Keratinocyte (primary cell): ENCODE data around the gene CPN2.
A peak's percentile ranks its signal among the peaks of the same experiment; 100 is the strongest.

Experiments
- EZH2 ChIP-seq: IDR thresholded peaks from one replicate; pipeline ENCODE4 v1.6.1; 2012; ENCODE audit warnings: inconsistent platforms, mild to moderate bottlenecking, low read length, moderate library complexity
- TF ChIP-seq, protein P1 (sequence below), 3 experiments: IDR thresholded peaks in 1 of 3; conservative IDR thresholded peaks in 1 of 3; optimal IDR thresholded peaks in 1 of 3; 2 replicates in 2 of 3; 3 replicates in 1 of 3; pipeline versions ENCODE3 to v1.5.1; 2011; ENCODE audit warnings: low read length in 3 of 3, mild to moderate bottlenecking in 3 of 3, moderate library complexity in 2 of 3, control low read depth in 1 of 3, inconsistent platforms in 1 of 3; ENCODE audit not compliant: insufficient read depth in 2 of 3; ENCODE audit errors: extremely low read depth in 1 of 3

DNA sequence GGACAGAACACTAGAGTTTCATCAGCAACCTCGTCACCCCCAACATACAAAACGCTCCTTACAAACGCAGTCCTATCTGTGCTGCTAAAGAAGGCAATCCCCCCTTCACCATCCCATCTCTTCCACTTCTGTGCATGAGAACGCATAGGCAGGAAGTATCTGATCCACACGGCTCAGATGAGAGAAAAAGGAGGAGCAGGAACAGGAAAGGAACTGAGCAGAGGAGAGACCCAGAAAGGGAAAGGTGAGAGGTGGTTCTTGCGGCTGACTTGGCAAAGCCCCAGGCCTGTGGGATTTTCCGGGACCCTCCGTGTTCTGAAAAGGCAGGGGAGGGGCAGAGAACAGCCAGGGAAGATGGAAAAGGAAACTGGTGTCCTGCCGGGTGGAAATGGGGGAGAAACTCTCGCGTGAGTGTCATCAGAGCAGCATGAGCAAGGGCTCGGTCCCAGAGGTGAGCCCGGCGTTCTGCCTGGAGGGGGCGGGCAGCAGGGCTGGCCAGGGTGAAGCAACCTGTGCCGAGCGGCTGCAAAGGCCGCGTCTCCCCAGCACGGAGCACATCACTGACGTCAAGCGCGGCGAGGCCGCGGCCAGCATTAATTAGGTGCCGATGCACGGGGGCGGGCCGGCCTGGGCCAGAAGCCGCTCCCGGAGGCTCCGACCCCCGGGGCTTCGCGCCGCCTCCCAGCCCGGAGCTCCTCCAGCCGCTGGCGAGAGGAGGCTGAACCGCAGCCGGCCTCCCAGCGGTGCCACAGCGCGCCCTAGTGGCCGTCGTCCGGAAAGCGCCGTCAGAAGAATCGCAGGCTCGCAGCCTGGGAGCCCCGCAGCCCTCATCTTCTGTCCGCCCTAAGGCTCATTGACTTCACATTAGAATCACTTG lies 35.8 kb downstream of the CPN2 start:
- TF ChIP-seq, protein P1, sequence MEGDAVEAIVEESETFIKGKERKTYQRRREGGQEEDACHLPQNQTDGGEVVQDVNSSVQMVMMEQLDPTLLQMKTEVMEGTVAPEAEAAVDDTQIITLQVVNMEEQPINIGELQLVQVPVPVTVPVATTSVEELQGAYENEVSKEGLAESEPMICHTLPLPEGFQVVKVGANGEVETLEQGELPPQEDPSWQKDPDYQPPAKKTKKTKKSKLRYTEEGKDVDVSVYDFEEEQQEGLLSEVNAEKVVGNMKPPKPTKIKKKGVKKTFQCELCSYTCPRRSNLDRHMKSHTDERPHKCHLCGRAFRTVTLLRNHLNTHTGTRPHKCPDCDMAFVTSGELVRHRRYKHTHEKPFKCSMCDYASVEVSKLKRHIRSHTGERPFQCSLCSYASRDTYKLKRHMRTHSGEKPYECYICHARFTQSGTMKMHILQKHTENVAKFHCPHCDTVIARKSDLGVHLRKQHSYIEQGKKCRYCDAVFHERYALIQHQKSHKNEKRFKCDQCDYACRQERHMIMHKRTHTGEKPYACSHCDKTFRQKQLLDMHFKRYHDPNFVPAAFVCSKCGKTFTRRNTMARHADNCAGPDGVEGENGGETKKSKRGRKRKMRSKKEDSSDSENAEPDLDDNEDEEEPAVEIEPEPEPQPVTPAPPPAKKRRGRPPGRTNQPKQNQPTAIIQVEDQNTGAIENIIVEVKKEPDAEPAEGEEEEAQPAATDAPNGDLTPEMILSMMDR (optimal IDR thresholded peaks at IDR 0.05 in 1 of 3, IDR thresholded peaks at IDR 0.05 in 1 of 3, conservative IDR thresholded peaks at IDR 0.05 in 1 of 3; ENCODE audit: extremely low read depth in 1 of 3, insufficient read depth in 2 of 3, low read length in 3 of 3): peak in 2 of 3 experiments; percentile 61 to 94
- TF ChIP-seq EZH2: no peak
